Right lobe of liver (tissue), 4 donors: ENCODE measurements around the gene NEO1.

Source experiments
- POLR2A ChIP-seq: fragments of 450-650 bp; IDR thresholded peaks from one replicate; pipeline ENCODE4 v1.6.1; 2017; ENCODE audit warnings: antibody characterized with exemption, mild to moderate bottlenecking
- TF ChIP-seq, protein P1 (sequence below), 4 donors: fragments of 200-600 bp in 3 of 4; fragments of 450-650 bp in 1 of 4; IDR thresholded peaks; one replicate each; pipeline versions ENCODE4 v1.5.1 to v1.8.0; 2016 to 2022; ENCODE audit warnings: antibody characterized with exemption in 4 of 4, mild to moderate bottlenecking in 2 of 4
- donor health status: DM: no; HTN: no; CAD: no.
- donor health status: DM: no; HTN: no; CAD: no.
- donor health status: DM: no; HTN: yes; CAD: no.

- TF ChIP-seq, protein P1, sequence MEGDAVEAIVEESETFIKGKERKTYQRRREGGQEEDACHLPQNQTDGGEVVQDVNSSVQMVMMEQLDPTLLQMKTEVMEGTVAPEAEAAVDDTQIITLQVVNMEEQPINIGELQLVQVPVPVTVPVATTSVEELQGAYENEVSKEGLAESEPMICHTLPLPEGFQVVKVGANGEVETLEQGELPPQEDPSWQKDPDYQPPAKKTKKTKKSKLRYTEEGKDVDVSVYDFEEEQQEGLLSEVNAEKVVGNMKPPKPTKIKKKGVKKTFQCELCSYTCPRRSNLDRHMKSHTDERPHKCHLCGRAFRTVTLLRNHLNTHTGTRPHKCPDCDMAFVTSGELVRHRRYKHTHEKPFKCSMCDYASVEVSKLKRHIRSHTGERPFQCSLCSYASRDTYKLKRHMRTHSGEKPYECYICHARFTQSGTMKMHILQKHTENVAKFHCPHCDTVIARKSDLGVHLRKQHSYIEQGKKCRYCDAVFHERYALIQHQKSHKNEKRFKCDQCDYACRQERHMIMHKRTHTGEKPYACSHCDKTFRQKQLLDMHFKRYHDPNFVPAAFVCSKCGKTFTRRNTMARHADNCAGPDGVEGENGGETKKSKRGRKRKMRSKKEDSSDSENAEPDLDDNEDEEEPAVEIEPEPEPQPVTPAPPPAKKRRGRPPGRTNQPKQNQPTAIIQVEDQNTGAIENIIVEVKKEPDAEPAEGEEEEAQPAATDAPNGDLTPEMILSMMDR (IDR thresholded peaks at IDR 0.05) = no peak
- TF ChIP-seq POLR2A = no peak
Observed at GRCh38 chr15:73023071-73023470, 29.2 kb upstream of the NEO1 start.
